Measurements from ENCODE around the gene MGMT.

DNA sequence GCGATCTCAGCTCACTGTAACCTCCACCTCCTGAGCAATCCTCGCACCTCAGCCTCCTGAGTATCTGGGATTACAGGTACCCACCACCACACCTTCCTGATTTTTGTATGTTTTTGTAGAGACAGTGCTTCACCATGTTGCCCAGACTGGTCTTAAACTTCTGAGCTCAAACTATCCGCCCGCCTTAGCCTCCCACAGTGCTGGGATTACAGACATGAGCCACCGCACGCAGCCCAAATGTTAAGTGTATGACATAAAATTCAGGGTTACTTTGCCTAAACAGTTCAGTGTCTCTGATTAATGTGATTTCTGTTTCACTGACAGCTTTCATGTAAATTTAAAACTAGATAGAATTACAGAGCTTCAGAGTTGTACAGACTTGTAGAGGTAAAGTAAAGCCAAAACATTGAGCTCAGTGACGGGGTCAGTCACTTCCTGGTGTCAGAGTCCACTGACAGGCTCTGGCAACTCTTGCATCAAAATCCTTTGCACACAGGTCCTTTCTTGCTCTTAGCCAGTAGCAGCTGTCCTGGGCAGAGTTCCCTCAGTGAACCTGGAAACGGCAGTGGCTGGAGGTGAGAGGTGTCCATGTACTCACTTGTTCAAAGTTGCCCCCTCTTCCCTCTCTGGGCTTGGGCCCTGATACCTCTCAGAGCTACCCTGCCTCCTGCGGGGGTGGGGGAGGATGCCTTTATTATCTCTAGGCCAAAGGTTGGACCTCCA lies 33.7 kb downstream of the MGMT start:
- TF ChIP-seq CTCF (IDR thresholded peaks at IDR 0.05) (no peak), POLR2A (IDR thresholded peaks at IDR 0.05) (no peak), POLR2AphosphoS5 (IDR thresholded peaks at IDR 0.05) (no peak), EP300 (IDR thresholded peaks at IDR 0.05) (no peak)
